NCI-H1417 treated with DMSO at 0.1 percent for 48 hours (cell line): Measurements from ENCODE around the gene IFITM10.

Source experiments
- DNase-seq: peaks from one replicate; lab custom pipeline; 2025; lab: John Stamatoyannopoulos, UW

The IFITM10 gene

GRCh38 chr11:1763796-1764661 lies 13.6 kb upstream of the IFITM10 start, which contains the start of gene CTSD:
Gene CTSD, minus strand, starts transcription at chr11:1763927. Its CDS starts 68 bp downstream, at chr11:1763859.
- DNase-seq, result no peak

DNA sequence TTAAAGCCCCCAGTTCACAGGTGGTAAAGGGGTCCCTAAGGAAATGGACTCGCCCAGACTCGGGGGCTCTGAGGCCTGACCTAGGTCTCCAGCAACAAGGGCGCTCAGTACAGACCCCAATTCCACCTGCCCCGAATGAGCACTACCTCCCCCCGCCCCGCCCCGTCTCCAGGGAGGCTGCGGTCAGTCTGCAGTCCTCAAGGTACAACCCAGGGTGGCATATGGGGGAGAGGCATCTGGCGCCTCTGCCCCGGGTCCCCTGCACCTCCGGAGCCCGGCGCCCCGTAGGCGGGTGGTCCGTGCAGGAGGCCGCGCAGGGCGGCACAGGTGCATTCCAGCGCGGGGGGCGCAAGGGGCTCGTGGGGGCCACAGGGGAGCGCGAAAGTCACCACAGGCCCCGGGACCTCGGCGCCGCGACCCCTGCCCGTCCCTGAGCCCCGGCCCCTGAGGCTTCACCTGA lies 13.0 kb upstream of the IFITM10 start:
- DNase-seq, result no peak

DNA sequence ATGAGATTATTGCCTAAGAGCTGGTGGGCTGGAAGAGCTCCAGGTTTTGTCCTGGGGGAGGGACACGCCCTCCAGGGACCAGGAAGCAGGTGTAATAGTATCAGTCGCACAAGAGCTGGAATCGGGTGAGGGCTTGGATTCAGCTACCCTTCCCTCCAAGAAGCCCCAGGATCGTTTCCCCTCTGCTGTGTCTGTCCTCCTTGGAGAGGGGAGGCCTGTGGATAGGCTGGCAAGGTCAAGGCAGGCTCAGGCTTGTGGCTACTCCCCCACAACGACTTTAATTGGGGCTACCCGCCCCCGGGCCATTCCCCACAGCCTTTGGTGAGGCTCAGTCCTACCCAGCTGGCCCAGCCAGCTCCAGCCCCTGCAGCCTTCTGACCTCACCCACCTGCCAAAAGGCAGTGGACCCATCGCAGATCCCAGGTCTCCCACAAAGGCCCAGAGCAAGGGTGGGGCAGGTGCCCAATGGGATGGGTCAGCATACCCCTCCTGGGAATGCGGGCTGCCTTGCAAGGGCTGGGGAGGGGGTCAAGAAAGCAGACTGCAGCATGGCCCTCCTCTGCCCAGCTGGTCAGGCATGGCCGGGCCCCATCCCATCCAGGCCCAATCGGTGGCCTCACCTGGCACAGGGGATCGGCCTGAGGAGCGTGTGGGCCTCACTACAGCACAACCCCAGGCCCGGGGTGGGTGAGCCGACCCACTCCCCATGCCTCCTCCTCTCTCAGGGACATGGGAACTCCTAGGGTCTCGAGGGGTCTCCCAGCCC lies 12.3 kb upstream of the IFITM10 start:
- DNase-seq, result no peak

DNA sequence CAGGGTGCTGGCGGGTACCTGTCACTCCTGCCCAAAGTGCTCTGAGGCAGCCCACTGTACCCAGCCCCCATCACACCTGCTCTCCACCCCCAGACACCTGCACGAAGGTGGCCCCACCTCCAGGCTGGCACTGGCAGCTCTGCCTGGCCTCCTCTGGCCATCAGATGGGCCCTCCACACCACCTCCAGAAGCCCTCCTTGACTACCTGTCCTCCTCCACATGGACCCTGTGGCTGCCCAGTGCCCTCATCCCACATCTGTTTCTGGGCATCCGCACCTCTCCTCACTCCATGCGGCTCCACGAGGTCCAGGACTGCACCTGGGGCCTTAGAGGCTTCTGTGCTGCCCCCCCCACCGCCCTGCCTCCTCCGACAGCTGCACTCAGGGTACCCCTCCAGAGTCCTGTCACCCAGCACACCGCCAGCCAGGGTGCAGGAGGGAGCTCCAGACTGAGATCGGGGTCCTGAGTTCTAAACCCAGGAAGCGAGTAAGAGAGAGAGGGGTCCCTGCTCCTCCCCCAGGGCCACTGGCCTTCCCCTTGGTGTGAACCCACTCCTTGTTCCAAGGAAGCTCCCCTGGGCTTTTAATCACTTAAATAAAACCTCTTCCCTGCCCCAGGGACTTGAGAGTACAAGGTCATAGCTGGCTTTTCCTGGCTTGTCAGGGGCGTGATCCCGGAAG lies 11.6 kb upstream of the IFITM10 start:
- DNase-seq, result no peak

DNA sequence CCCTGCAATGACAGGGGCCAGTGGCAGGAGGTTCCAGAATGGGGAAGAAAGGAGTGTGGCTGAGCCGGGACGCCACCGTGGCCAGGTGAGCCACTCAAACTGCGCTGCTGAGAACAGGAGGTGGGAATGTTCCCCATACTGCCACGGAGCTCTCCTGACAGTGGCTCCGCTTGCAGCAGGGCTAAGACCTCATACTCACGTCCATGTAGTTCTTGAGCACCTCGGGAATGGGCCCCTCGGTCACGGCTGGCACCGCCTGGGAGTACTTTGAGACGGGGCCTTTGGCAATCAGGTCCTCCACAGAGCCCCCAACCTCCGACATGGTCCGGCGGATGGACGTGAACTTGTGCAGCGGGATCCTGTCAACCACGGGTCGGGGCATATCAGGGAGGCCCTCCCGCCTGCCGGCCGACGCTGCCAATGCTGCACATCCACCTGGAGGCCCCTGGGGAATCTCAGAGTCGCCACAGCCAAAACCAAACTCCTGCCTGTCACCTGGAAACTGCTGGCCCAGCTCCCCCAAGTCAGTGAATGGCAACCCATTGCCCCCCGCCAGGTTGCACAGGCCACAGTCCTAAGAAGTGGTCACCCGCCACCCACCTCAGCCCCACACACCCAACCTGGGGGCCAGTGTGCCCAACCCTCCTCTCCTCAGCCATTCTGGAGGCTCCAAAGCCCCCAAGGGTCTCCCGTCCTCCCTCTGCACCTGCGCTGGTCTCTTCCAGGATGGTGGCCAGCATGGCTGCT lies 10.9 kb upstream of the IFITM10 start:
- no peak for DNase-seq

DNA sequence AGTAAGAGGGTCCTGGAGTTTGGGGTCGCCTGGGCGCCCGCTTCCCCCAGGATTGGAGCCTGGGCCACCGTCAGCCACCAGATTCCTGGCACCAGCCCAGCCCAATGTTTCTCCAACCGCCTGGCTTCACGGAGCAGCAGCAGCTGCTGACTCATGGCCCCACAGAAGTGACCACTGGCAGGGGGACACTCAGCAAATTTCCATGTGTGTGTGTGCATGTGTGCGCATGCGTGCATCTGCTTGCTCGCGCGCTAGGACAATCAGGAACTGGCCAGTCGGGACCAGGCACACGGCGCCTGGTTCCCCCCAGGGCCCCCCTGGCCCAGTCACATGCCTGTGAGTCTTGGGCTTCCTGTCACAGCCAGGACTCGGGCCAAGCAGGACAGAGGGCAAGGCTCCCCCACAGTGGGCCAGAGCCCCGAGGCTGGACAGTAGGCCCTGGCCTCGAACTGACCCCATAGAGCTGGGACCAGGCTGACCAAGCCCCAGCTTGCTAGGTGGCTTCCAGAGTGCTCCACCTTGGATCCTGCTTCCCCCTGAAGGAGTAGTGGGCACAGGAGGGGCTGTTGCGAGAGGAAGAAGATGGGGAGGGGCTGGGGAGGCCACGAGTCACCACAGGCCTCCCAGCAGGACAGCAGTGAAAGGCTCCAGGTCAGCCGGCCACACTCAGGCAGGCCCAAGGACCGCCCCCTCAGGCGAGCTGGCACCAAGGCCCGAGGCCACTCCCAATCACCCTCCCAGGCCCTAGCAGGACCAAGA lies 10.1 kb upstream of the IFITM10 start:
- DNase-seq, result no peak

- no peak for DNase-seq
Measured at GRCh38 chr11:1759851-1760220, 9.4 kb upstream of the IFITM10 start.

DNA sequence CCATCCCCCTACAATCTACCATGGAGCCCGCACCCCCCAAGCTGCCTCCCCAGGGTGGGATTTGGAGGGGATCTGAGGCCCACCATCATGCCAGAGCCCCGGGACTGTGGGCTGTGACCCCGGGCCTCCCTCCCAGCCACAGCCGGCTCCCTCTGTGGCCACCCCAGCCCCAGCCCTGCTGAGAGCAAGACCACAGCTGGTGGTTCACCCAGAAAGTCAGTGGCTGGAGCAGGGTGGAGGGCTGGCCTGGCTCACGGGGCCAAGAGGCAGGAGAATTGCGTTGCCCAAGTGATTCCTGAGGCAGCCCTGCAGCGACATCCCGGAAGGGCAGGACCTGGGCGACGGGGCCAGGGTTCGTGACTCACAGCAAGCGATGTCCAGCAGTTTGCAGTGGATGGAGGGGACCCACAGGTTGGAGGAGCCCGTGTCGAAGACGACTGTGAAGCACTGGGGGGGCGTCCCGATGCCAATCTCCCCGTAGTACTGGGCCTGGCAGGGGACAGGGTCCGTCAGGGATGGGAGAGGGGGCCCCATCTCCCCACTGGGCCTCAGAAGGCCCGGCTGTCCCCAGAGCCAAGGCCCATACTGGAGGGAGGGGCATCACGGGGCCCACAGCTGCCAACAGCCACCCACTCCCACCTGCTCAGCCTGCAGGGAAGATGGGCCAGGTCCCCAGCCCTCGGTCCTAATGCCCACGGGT lies 8.9 kb upstream of the IFITM10 start:
- no peak for DNase-seq

GRCh38 chr11:1758611-1759150 lies 8.3 kb upstream of the IFITM10 start:
- DNase-seq, result no peak

DNA sequence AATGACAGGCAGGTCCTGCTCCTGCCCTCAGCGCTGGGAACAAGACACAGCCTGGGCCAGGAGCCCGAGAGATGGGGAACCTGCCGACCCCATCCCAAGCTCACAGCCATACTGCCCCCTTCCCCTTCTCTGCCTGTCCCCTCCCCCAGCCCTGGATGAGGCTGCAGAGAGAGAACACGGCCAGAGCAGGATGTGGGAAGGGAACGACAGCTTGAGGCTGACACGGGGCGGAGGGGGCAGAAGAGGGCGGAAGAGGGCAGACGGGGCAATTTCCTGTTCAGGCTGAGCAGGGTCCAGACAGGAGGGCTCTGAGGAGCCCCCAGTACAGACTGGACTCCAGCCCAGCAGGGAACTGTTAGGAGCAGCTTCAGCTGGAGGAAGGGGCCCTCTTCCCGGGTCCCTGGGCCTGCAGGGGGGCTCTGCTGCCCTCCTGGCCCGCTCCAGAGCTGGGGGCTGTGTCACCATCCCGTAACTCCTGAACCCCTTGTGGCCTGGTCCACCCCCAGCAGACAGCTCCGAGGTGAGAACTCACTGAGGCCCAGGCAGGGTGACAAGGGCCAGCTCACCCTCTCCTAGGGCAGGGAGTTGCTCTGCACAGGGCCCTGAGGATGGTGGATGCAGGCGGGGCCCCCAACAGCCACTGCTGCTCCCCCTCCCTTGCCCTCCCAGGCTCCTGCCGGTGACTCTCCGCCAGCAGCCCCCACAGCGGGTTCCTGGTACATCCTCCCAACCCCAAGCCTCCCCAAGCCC lies 7.6 kb upstream of the IFITM10 start:
- no peak for DNase-seq

GRCh38 chr11:1756791-1757771 lies 6.7 kb upstream of the IFITM10 start:
- DNase-seq, result no peak

DNA sequence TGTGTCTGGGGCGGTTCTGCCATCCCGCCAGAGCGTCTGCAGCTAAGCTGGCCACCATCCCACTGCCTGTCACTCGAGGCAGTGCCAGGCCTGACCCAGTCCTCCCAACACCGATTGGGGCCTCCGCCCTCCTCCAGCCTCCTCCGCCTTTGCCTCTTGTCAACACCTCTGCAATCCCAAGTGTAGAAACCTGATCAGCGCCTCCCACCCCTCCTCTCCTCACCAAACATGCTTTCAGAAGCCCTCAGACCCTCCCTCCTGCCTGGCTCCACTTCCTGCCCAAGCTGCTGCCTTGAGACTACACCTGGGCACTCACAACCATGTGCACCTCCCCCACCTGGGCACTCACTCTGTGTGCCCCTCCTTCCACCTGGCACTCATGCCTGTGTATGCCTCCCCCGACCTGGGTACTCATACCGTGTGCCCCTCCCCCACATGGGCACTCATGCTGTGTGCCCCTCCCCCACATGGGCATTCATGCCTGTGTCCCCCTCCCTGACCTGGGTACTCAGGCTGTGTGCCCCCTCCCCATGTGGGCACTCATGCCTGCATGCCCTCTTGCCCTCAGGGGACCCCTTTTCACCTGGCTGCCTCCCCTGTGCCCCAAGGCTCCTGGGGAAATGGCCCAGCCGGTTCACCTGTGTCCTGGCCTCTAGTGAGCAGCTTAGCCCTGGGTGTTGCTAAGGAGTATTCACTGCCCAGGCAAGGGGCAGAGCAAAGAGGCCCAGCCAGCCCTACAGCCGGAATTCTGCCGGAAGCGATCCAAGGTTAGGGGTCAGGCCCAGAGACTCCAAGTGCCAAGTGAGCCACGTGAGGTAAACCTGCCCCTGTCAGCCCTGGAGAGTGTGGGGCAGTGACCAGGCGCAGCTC lies 5.5 kb upstream of the IFITM10 start:
- no peak for DNase-seq

DNA sequence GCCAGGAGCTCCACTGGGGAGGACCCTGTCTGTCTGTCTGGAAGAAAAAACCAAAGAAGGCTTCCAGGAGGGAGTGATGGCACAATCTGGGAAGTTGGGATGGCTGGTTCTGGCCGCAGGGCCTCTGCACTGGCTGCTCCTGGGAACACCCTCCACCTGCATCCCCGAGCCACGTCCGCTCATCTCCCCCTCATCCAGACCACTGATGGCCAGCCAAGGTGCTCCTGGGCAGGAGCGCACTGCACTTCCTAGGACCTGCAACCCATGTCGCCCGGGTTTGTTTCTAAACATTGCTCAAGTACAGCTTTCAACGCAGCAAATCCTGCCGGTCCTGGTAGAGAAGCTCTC lies 4.9 kb upstream of the IFITM10 start:
- DNase-seq, result no peak

- DNase-seq, result no peak
Measured at GRCh38 chr11:1754376-1755150, 4.2 kb upstream of the IFITM10 start.

GRCh38 chr11:1753929-1754305 lies 3.5 kb upstream of the IFITM10 start:
- no peak for DNase-seq

DNA sequence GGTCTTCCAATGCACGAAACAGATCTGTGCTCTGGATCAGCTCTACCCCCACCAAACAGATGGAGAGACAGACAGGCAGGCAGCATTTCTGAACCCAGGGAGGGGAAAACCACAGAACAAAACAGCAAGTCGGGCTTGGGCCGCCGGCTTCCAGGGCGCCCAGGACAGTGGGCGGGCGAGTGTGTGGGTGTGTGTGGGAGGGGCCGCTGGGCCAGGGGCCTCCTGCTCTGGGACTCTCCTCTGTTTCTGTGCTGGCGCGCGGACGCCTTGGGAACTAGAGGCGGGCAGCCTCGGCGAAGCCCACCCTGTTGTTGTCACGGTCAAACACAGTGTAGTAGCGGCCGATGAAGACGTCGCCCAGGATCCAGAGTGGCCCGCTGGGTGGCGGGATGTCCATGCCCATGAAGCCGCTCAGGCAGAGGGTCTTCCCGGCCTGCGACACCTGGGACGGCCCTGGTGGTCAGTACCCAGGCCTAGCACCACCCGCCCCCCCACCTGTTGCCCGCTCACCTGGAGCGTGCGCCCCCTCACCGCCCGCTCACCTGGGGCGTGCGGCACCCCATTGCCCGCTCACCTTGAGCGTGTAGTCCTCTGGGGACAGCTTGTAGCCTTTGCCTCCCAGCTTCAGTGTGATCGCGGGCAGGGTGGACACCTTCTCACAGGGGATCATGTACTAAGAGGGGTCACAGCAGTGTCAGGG lies 3.0 kb upstream of the IFITM10 start:
- DNase-seq, result no peak
